ENCODE measurements around the gene SOCS7.
"Not testable (repeated sequence)": the region's sequence is repeated elsewhere in the genome, so short reads cannot be mapped to it uniquely, and the experiment has no call there.

The SOCS7 gene

GRCh38 chr17:38421871-38422827 is 70.5 kb downstream of the SOCS7 start:
- no peak for DNase-seq

GRCh38 chr17:38424297-38424972 is 72.8 kb downstream of the SOCS7 start:
- no peak for DNase-seq

- DNase-seq = no peak
Observed at GRCh38 chr17:38425031-38425430, 73.4 kb downstream of the SOCS7 start.

- no peak for DNase-seq
Observed at GRCh38 chr17:38425744-38426143, 74.1 kb downstream of the SOCS7 start.

- DNase-seq = no peak
Observed at GRCh38 chr17:38426441-38426840, 74.8 kb downstream of the SOCS7 start.

- no peak for DNase-seq
Observed at GRCh38 chr17:38427160-38427949, 75.7 kb downstream of the SOCS7 start.

- DNase-seq = peak; percentile 50
Observed at GRCh38 chr17:38428112-38428642, 76.5 kb downstream of the SOCS7 start, which contains the start of gene ARHGAP23. Gene ARHGAP23, plus strand, starts transcription at chr17:38428464. Its CDS starts 22 bp downstream, at chr17:38428486.

- peak; percentile 9 for DNase-seq
Observed at GRCh38 chr17:38428643-38429371, 77.2 kb downstream of the SOCS7 start.

GRCh38 chr17:38429476-38430100 is 77.9 kb downstream of the SOCS7 start:
- no peak for DNase-seq

- no peak for DNase-seq
Observed at GRCh38 chr17:38430316-38430715, 78.7 kb downstream of the SOCS7 start.

- no peak for DNase-seq
Observed at GRCh38 chr17:38430822-38431221, 79.2 kb downstream of the SOCS7 start.

- DNase-seq = no peak
Observed at GRCh38 chr17:38431346-38432145, 79.9 kb downstream of the SOCS7 start.

- no peak for DNase-seq
Observed at GRCh38 chr17:38434178-38434665, 82.6 kb downstream of the SOCS7 start.

GRCh38 chr17:38435795-38436194 is 84.2 kb downstream of the SOCS7 start:
- DNase-seq = no peak

GRCh38 chr17:38436386-38436785 is 84.7 kb downstream of the SOCS7 start:
- no peak for DNase-seq

GRCh38 chr17:38437313-38437712 is 85.7 kb downstream of the SOCS7 start:
- DNase-seq = not testable (repeated sequence)

- no peak for DNase-seq
Observed at GRCh38 chr17:38439436-38439835, 87.8 kb downstream of the SOCS7 start.

GRCh38 chr17:38440614-38441397 is 89.2 kb downstream of the SOCS7 start:
- no peak for DNase-seq

GRCh38 chr17:38441429-38442061 is 89.9 kb downstream of the SOCS7 start:
- DNase-seq = no peak

All from CD4-positive, alpha-beta T cell treated with Interleukin-12 subunit alpha and Interleukin-12 subunit beta, for 1 hour (primary cell).